Activated naive CD8-positive, alpha-beta T cell treated with anti-CD3 and anti-CD28 coated beads, Interleukin-2, amount 50 U/mL, for 24 hours (primary cell): ENCODE data around the gene DUSP1.
A peak's percentile ranks its signal among the peaks of the same experiment; 100 is the strongest.
"Not testable (repeated sequence)": the region's sequence is repeated elsewhere in the genome, so short reads cannot be mapped to it uniquely, and the experiment has no call there.

Experiments used
- ATAC-seq: fragments of 150-1000 bp; cut with Tn5 transposase; one replicate; pipeline ENCODE4 v1.10.0; 2021
- DNase-seq: peaks from one replicate; pipeline ENCODE4 v3.0.0; 2021
- H3K27ac Mint-ChIP-seq: one replicate; pipeline ENCODE4 v1.8.0; 2021; ENCODE audit warnings: mild to moderate bottlenecking, mixed read lengths
- H3K27me3 Mint-ChIP-seq: one replicate; pipeline ENCODE4 v1.8.0; 2021; ENCODE audit warnings: mixed read lengths
- H3K36me3 Mint-ChIP-seq: one replicate; pipeline ENCODE4 v1.8.0; 2021; ENCODE audit warnings: low read depth, mixed read lengths
- H3K4me1 Mint-ChIP-seq: one replicate; pipeline ENCODE4 v1.8.0; 2021; ENCODE audit warnings: mixed read lengths
- H3K4me3 Mint-ChIP-seq: one replicate; pipeline ENCODE4 v1.8.0; 2021; ENCODE audit warnings: mild to moderate bottlenecking, moderate library complexity, mixed read lengths
- H3K9me3 Mint-ChIP-seq: one replicate; pipeline ENCODE4 v1.8.0; 2021; ENCODE audit warnings: mixed read lengths

Gene DUSP1, protein sequence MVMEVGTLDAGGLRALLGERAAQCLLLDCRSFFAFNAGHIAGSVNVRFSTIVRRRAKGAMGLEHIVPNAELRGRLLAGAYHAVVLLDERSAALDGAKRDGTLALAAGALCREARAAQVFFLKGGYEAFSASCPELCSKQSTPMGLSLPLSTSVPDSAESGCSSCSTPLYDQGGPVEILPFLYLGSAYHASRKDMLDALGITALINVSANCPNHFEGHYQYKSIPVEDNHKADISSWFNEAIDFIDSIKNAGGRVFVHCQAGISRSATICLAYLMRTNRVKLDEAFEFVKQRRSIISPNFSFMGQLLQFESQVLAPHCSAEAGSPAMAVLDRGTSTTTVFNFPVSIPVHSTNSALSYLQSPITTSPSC

DNA sequence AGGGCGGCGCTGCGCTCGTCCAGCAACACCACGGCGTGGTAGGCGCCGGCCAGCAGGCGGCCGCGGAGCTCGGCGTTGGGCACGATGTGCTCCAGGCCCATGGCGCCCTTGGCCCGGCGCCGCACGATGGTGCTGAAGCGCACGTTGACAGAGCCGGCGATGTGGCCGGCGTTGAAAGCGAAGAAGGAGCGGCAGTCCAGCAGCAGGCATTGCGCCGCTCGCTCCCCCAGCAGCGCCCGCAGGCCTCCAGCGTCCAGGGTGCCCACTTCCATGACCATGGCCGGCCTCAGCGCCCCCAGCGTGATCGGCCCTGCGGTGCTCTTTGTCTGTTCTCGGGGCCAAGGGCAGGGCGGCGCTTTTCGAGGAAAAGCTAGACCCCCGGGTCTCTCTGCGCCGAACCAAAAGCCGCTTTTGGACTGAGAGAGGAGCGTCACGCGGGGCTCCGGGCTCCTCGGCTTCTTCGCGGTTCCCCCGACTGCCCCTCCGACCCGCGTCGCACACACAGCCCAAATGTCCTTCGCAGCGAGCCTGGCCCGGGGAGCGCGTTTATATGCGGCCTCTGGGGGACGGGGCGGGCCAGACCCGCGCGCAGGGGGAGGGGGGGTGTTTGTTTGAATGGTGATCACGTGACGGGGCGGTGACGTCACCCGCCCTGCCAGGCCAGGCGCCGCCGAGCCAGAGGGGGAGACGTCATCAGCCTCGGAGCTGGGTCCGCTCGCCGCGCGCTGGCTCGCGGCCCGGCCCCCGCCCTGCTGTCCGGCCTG lies at the start of gene DUSP1:
Gene DUSP1 (minus strand): TSS at position 521 of the 764 bp plus-strand sequence. CDS start 243 bp downstream, at position 278.
- peak within 1 kb of the TSS; percentile 85 for H3K4me3 Mint-ChIP-seq
- H3K4me1 Mint-ChIP-seq = peaks cover 66% of the 10 kb centered on the region
- H3K27ac Mint-ChIP-seq = peak within 1 kb of the TSS; percentile 93
- peaks cover 27% of the 10 kb centered on the region for H3K36me3 Mint-ChIP-seq
- DNase-seq (peak; percentile 98), ATAC-seq (peak; percentile 58)
- H3K9me3 Mint-ChIP-seq = no peaks in the 10 kb centered on the region
- H3K27me3 Mint-ChIP-seq = no peaks in the 10 kb centered on the region

DNA sequence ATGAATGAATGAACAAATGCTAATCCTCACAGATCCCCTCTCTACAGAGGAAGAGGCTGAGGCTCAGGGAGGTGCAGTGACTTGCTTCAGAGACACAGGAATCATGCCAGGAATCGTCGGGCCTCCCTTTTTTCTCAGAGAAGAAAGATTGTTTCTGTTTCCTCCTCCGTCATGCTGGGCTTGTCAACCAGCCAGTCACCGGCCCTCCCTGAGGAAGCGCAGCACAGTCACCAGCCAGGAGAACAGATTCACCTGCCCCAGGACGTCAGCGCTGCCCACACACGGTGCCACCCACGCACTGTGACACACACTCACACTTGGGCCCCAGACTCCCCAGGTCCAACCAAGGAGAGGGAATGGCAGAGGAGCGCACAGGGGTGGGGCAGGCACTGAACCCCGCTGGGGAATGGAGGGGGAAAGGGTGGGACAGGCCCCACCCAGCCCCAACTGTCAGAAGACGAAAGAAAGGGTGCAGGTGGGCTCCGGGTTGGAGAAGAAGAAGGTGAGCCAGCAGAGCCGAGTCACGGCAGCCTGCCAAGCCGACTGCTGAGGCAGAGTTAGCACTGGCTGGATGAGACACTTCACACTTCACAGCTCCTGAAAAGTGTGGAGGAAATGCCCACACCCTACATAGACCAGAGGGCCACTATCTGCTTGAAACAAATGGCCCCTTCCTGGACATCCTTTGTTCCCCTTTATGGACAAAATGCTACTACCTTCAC lies 49.2 kb upstream of the DUSP1 start:
- no peaks in the 10 kb centered on the region for H3K27me3 Mint-ChIP-seq
- no peak overlapping the region for H3K4me3 Mint-ChIP-seq
- ATAC-seq (peak; percentile 55), DNase-seq (no peak)
- H3K9me3 Mint-ChIP-seq = peaks cover 1% of the 10 kb centered on the region
- H3K36me3 Mint-ChIP-seq = peaks cover 2% of the 10 kb centered on the region
- H3K27ac Mint-ChIP-seq = no peak overlapping the region
- H3K4me1 Mint-ChIP-seq = peaks cover 12% of the 10 kb centered on the region

DNA sequence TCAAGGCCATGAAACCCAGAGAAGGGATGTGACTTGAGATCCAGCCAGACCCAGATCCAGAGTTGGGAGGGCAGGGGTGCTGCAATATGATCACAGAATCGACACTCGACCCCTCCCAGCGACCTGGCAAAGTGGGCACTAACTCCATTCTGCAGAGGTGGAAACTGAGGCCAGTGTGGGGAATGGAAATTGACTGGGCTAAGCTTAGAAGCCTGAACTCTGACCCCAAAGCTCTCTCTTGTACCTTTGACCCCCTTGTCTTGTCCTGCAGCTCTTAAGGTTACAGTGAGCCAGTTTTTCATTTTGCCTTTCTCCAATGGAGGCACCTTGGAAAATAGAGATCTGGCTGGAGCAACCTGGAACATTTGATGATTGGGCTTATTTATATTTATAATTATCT lies 48.6 kb upstream of the DUSP1 start:
- ATAC-seq (no peak), DNase-seq (no peak)
- Mint-ChIP-seq H3K9me3 (no peaks in the 10 kb centered on the region), H3K4me1 (peaks cover 12% of the 10 kb centered on the region), H3K27ac (no peak overlapping the region), H3K27me3 (no peaks in the 10 kb centered on the region), H3K4me3 (no peak overlapping the region), H3K36me3 (no peaks in the 10 kb centered on the region)

GRCh38 chr5:172818081-172818480 lies 47.1 kb upstream of the DUSP1 start:
- ATAC-seq = no peak

DNA sequence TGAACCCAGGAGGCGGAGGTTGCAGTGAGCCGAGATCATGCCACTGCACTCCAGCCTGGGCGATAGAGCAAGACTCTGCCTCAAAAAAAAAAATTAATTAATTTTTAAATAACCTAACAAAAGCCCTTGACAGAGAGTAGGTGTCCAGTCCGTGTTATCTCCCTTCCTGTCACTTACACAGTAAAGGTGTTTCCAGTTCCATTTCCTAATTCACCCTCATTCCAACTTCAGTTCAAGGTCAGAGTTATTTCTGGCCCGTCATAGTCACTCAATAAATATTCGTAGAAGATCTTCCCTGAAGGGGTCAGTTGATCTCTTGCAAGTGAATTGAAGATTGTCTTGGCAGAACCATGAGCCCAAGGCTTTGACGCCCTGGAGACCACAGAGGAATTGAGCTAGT lies 46.7 kb upstream of the DUSP1 start:
- H3K4me1 Mint-ChIP-seq = peaks cover 12% of the 10 kb centered on the region

More at GRCh38 chr5:172818081-172818480, 47.1 kb upstream of the DUSP1 start:
- H3K27ac Mint-ChIP-seq = no peak overlapping the region
- H3K36me3 Mint-ChIP-seq = no peaks in the 10 kb centered on the region
- DNase-seq = no peak
- no peaks in the 10 kb centered on the region for H3K27me3 Mint-ChIP-seq
- no peaks in the 10 kb centered on the region for H3K9me3 Mint-ChIP-seq
- H3K4me1 Mint-ChIP-seq = peaks cover 12% of the 10 kb centered on the region
- H3K4me3 Mint-ChIP-seq = no peak overlapping the region

GRCh38 chr5:172816925-172817562 lies 46.0 kb upstream of the DUSP1 start:
- Mint-ChIP-seq H3K4me1 (peaks cover 12% of the 10 kb centered on the region), H3K27ac (no peak overlapping the region), H3K36me3 (no peaks in the 10 kb centered on the region), H3K27me3 (no peaks in the 10 kb centered on the region), H3K4me3 (no peak overlapping the region), H3K9me3 (no peaks in the 10 kb centered on the region)
- DNase-seq (no peak), ATAC-seq (peak; percentile 66)

More for the DNA sequence above, 46.7 kb upstream of the DUSP1 start:
- Mint-ChIP-seq H3K27ac (no peak overlapping the region), H3K27me3 (no peaks in the 10 kb centered on the region), H3K36me3 (no peaks in the 10 kb centered on the region), H3K4me3 (no peak overlapping the region), H3K9me3 (no peaks in the 10 kb centered on the region)
- ATAC-seq = no peak
- DNase-seq = no peak

GRCh38 chr5:172815631-172816030 lies 44.6 kb upstream of the DUSP1 start:
- H3K36me3 Mint-ChIP-seq = no peaks in the 10 kb centered on the region
- no peaks in the 10 kb centered on the region for H3K9me3 Mint-ChIP-seq
- H3K4me1 Mint-ChIP-seq = peaks cover 12% of the 10 kb centered on the region
- H3K27me3 Mint-ChIP-seq = no peaks in the 10 kb centered on the region
- no peak for ATAC-seq
- H3K27ac Mint-ChIP-seq = no peak overlapping the region
- no peak for DNase-seq
- no peak overlapping the region for H3K4me3 Mint-ChIP-seq

GRCh38 chr5:172810996-172811395 lies 40.0 kb upstream of the DUSP1 start:
- H3K36me3 Mint-ChIP-seq, ATAC-seq, H3K4me3 Mint-ChIP-seq, DNase-seq, H3K27ac Mint-ChIP-seq, H3K9me3 Mint-ChIP-seq, H3K27me3 Mint-ChIP-seq: not testable (repeated sequence)
- H3K4me1 Mint-ChIP-seq = peaks cover 20% of the 10 kb centered on the region

DNA sequence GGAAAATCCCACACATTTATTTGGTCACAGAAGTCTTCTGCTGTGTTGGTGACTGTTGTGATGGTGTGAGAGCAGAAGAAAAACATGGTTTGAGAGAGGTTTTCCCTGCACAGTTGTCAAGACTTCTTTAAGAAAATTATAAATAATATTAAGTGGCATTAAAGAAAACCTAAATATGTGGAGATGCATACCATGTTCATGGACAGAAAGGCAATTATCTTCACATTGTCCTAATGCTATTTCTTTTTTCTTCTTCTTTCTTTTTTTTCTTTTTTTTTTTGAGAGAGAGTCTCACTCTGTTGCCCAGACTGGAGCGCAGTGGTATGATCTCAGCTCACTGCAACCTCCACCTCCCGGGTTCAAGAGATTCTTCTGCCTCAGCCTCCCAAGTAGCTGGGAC lies 38.8 kb upstream of the DUSP1 start:
- DNase-seq (no peak), ATAC-seq (no peak)
- no peaks in the 10 kb centered on the region for H3K36me3 Mint-ChIP-seq
- no peak overlapping the region for H3K4me3 Mint-ChIP-seq
- no peaks in the 10 kb centered on the region for H3K27me3 Mint-ChIP-seq
- H3K4me1 Mint-ChIP-seq = peaks cover 20% of the 10 kb centered on the region
- no peaks in the 10 kb centered on the region for H3K9me3 Mint-ChIP-seq
- H3K27ac Mint-ChIP-seq = no peak overlapping the region

GRCh38 chr5:172807766-172808311 lies 36.8 kb upstream of the DUSP1 start:
- DNase-seq (no peak), ATAC-seq (no peak)
- Mint-ChIP-seq H3K4me3 (peak overlapping the region; percentile 20), H3K36me3 (no peaks in the 10 kb centered on the region), H3K4me1 (peaks cover 20% of the 10 kb centered on the region), H3K9me3 (no peaks in the 10 kb centered on the region), H3K27ac (peak overlapping the region; percentile 85), H3K27me3 (no peaks in the 10 kb centered on the region)

- Mint-ChIP-seq H3K27ac (peak overlapping the region; percentile 85), H3K36me3 (no peaks in the 10 kb centered on the region), H3K9me3 (no peaks in the 10 kb centered on the region), H3K4me1 (peaks cover 20% of the 10 kb centered on the region), H3K4me3 (peak overlapping the region; percentile 20), H3K27me3 (no peaks in the 10 kb centered on the region)
- DNase-seq = peak; percentile 95
- ATAC-seq = peak; percentile 99
Measured at GRCh38 chr5:172806897-172807672, 36.1 kb upstream of the DUSP1 start.

DNA sequence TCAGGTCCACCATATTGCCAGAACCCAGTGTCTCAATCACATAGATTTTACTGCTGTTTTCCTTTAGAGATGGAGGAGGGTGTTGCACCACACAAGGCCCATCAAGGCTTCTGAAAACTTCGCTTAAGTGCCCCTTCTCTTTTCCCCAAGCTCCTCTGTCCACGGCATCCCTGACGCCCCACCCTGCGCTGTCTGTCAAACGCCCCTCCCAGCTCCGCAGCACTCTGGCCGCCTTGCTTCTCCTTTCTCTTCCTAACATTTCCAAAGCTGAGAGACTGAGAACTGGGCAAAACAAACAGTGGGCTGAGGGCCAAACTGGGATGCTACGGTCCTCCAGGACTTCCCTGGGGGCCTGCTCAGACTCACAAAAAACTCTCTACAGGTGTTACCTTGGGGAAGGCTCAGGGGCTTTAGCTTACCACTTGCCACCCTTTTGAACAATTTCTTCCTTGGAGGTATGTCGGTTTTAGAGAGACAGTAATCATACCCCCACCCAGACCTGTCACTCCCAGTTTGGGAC lies 34.8 kb upstream of the DUSP1 start:
- ATAC-seq (no peak), DNase-seq (no peak)
- Mint-ChIP-seq H3K36me3 (no peaks in the 10 kb centered on the region), H3K9me3 (no peaks in the 10 kb centered on the region), H3K27me3 (no peaks in the 10 kb centered on the region), H3K4me1 (peaks cover 20% of the 10 kb centered on the region), H3K27ac (no peak overlapping the region), H3K4me3 (no peak overlapping the region)

GRCh38 chr5:172805018-172805683 lies 34.2 kb upstream of the DUSP1 start:
- no peaks in the 10 kb centered on the region for H3K36me3 Mint-ChIP-seq
- peaks cover 20% of the 10 kb centered on the region for H3K4me1 Mint-ChIP-seq
- no peaks in the 10 kb centered on the region for H3K27me3 Mint-ChIP-seq
- DNase-seq = no peak
- H3K4me3 Mint-ChIP-seq = no peak overlapping the region
- H3K27ac Mint-ChIP-seq = no peak overlapping the region
- no peaks in the 10 kb centered on the region for H3K9me3 Mint-ChIP-seq
- ATAC-seq = no peak
